Suprapubic skin (tissue), 4 donors: Measurements from ENCODE around the gene CLEC11A. TPM values are rescaled to one million over a fixed set of nuclear protein-coding genes. Genes with fewer than 3 reads are reported as not detected.
"Not testable (repeated sequence)": the region's sequence is repeated elsewhere in the genome, so short reads cannot be mapped to it uniquely, and the experiment has no call there.

Experiments used
- DNase-seq, 2 donors: peaks; one replicate each; pipeline ENCODE4 v3.0.0-alpha.2; 2019; ENCODE audit warnings: low spot score in 2 of 2
- H3K27ac ChIP-seq: fragments of 200-600 bp; sonication (generic); one replicate; pipeline ENCODE4 v1.5.1; 2019
- H3K27me3 ChIP-seq: fragments of 200-600 bp; sonication (generic); one replicate; pipeline ENCODE4 v1.5.1; 2019
- H3K36me3 ChIP-seq: fragments of 200-600 bp; sonication (generic); one replicate; pipeline ENCODE4 v1.5.1; 2019
- H3K4me1 ChIP-seq: fragments of 200-600 bp; sonication (generic); one replicate; pipeline ENCODE4 v1.5.1; 2019
- H3K4me3 ChIP-seq: fragments of 200-600 bp; sonication (generic); one replicate; pipeline ENCODE4 v1.5.1; 2019; ENCODE audit warnings: mild to moderate bottlenecking
- H3K9me3 ChIP-seq: fragments of 200-600 bp; sonication (generic); one replicate; pipeline ENCODE4 v1.5.1; 2019
- EP300 ChIP-seq: sonication (generic); formaldehyde crosslinking; IDR thresholded peaks from one replicate; pipeline ENCODE4 v1.6.1; 2017; ENCODE audit warnings: antibody characterized with exemption
- POLR2A ChIP-seq, 2 donors: fragments of 450-650 bp; IDR thresholded peaks; one replicate each; pipeline ENCODE4 v1.6.1; 2017; ENCODE audit warnings: antibody characterized with exemption in 2 of 2, mild to moderate bottlenecking in 2 of 2, moderate library complexity in 2 of 2
- POLR2AphosphoS5 ChIP-seq, 3 donors: sonication (generic); formaldehyde crosslinking; IDR thresholded peaks; one replicate each; pipeline ENCODE4 v1.6.1; 2017; ENCODE audit warnings: antibody characterized with exemption in 3 of 3
- WGBS: methylation state at CpG from one replicate; pipeline ENCODE4 v1.1.5; 2018; 5-methylcytosine and 5-hydroxymethylcytosine counted together
- total RNA-seq, 4 donors: library from RNA; depleted of rRNA; stranded (reverse); fragments of >200 nt; gene quantifications; one replicate each; pipeline ENCODE4 v1.1.0, GENCODE V29; 2016
- TF ChIP-seq, protein P1 (sequence below), 2 donors: fragments of 200-600 bp in 1 of 2; fragments of 450-650 bp in 1 of 2; sonication (generic) in 1 of 2; IDR thresholded peaks; one replicate each; pipeline ENCODE4 v1.5.1; 2016 to 2019; ENCODE audit warnings: antibody characterized with exemption in 2 of 2, mild to moderate bottlenecking in 1 of 2, moderate library complexity in 1 of 2

CLEC11A gene
- total RNA-seq, 4 donors from 2014 or later, result 5.8 to 14.1 (median 7.7) TPM

DNA sequence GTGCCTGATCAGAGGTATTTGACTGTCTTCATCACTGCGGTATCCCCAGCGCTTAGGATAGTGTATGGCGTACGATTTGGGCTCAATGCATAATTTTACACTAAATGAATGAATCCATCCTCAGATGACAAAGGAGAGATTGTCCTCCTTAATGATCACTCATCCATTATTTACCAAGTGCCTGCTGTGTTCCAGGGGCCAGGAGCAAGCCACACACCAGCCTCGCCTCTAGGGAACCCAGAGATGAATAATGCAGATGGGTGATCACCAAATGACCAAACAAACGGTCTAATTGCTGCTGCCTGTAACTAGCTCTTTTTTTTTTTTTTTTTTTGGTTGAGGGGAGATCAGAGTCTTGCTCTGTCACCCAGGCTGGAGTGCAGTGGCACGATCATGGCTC, 41.2 kb downstream of the CLEC11A start:
- H3K27ac ChIP-seq, result no peak overlapping the region
- TF ChIP-seq, protein P1, sequence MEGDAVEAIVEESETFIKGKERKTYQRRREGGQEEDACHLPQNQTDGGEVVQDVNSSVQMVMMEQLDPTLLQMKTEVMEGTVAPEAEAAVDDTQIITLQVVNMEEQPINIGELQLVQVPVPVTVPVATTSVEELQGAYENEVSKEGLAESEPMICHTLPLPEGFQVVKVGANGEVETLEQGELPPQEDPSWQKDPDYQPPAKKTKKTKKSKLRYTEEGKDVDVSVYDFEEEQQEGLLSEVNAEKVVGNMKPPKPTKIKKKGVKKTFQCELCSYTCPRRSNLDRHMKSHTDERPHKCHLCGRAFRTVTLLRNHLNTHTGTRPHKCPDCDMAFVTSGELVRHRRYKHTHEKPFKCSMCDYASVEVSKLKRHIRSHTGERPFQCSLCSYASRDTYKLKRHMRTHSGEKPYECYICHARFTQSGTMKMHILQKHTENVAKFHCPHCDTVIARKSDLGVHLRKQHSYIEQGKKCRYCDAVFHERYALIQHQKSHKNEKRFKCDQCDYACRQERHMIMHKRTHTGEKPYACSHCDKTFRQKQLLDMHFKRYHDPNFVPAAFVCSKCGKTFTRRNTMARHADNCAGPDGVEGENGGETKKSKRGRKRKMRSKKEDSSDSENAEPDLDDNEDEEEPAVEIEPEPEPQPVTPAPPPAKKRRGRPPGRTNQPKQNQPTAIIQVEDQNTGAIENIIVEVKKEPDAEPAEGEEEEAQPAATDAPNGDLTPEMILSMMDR (IDR thresholded peaks at IDR 0.05), result no peak
- TF ChIP-seq POLR2AphosphoS5 (IDR thresholded peaks at IDR 0.05) (no peak), EP300 (no peak), POLR2A (IDR thresholded peaks at IDR 0.05) (no peak)
- no peaks in the 10 kb centered on the region for H3K4me1 ChIP-seq
- H3K4me3 ChIP-seq, result no peak overlapping the region
- peaks cover 38% of the 10 kb centered on the region for H3K27me3 ChIP-seq
- no peaks in the 10 kb centered on the region for H3K9me3 ChIP-seq
- H3K36me3 ChIP-seq, result no peaks in the 10 kb centered on the region
- 78% methylated on average over 7 of the region's 7 CpGs for WGBS
- DNase-seq, result no peak

GRCh38 chr19:50766746-50767145, 43.6 kb downstream of the CLEC11A start:
- not testable (repeated sequence) for H3K4me3 ChIP-seq, DNase-seq, H3K36me3 ChIP-seq, H3K27ac ChIP-seq, H3K4me1 ChIP-seq, H3K9me3 ChIP-seq
- peaks cover 57% of the 10 kb centered on the region for H3K27me3 ChIP-seq
- 71% methylated on average over 12 of the region's 12 CpGs for WGBS

- 39% methylated on average over 5 of the region's 5 CpGs for WGBS
- H3K36me3 ChIP-seq, DNase-seq, H3K27ac ChIP-seq, H3K4me1 ChIP-seq, H3K9me3 ChIP-seq, H3K4me3 ChIP-seq: not testable (repeated sequence)
- H3K27me3 ChIP-seq, result peaks cover 61% of the 10 kb centered on the region
These were observed 44.1 kb downstream of the CLEC11A start for GRCh38 chr19:50767263-50767662.

DNA sequence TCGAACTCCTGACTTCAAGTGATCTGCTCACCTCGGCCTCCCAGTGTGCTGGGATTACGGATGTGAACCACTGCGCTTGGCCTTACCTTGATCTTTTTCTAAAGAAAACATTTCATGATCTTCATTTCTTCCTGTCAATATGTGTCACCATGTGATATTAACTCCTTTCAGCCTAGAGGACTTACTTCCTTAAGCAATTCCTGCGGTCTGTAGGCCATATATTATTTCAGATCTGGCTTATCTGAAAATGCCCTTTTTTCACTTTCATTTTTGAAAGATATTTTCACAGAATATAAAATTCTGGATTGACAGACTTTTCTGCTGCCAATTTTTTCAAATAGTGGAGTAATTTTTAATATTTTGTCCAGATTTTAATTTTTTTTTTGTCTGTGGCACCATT, 45.1 kb downstream of the CLEC11A start:
- Histone ChIP-seq H3K4me1 (no peaks in the 10 kb centered on the region), H3K4me3 (no peak overlapping the region), H3K27me3 (peaks cover 63% of the 10 kb centered on the region), H3K27ac (no peak overlapping the region), H3K9me3 (no peaks in the 10 kb centered on the region), H3K36me3 (no peaks in the 10 kb centered on the region)
- DNase-seq, result no peak
- WGBS, result 63% methylated on average over 5 of the region's 5 CpGs
- TF ChIP-seq POLR2AphosphoS5 (IDR thresholded peaks at IDR 0.05) (no peak), POLR2A (IDR thresholded peaks at IDR 0.05) (no peak), EP300 (no peak)
- TF ChIP-seq, protein P1 (IDR thresholded peaks at IDR 0.05), result no peak

DNA sequence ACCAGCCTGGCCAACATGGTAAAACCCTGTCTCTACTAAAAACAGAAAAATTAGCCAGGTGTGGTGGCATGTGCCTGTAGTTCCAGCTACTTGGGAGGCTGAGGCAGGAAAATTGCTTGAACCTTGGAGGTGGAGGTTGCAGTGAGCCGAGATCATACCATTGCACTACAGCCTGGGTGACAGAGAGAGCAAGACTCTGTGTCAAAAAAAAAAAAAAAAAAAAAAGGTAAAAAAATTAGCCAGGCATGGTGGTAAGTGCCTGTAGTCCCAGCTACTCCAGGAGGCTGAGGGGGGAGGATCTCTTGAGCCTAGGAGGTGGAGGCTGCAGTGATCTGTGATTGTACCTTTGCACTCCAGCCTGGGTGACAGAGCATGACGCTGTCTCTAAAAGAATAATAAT, 47.0 kb downstream of the CLEC11A start, which contains the start of gene GPR32:
TSS of gene GPR32 (plus strand) at position 301 of the 400 bp plus-strand sequence. CDS start 137 bp downstream, outside the sequence.
- H3K4me1 ChIP-seq, H3K9me3 ChIP-seq, H3K27ac ChIP-seq, H3K36me3 ChIP-seq, H3K4me3 ChIP-seq, DNase-seq: not testable (repeated sequence)
- H3K27me3 ChIP-seq, result peaks cover 73% of the 10 kb centered on the region
- 94% methylated on average over 2 of the region's 2 CpGs for WGBS

- WGBS, result 85% methylated on average over 12 of the region's 13 CpGs
- TF ChIP-seq EP300 (no peak), POLR2A (IDR thresholded peaks at IDR 0.05) (no peak), POLR2AphosphoS5 (IDR thresholded peaks at IDR 0.05) (no peak)
- TF ChIP-seq, protein P1 (IDR thresholded peaks at IDR 0.05), result no peak
- no peak for DNase-seq
These were observed 47.7 kb downstream of the CLEC11A start for GRCh38 chr19:50770888-50771287.

GRCh38 chr19:50772476-50772875, 49.3 kb downstream of the CLEC11A start:
- Histone ChIP-seq H3K4me1 (no peaks in the 10 kb centered on the region), H3K27me3 (peaks cover 84% of the 10 kb centered on the region), H3K4me3 (no peak overlapping the region), H3K27ac (no peak overlapping the region), H3K36me3 (no peaks in the 10 kb centered on the region), H3K9me3 (no peaks in the 10 kb centered on the region)
- TF ChIP-seq POLR2AphosphoS5 (IDR thresholded peaks at IDR 0.05), result no peak
- TF ChIP-seq POLR2A (IDR thresholded peaks at IDR 0.05), result no peak
- no peak for TF ChIP-seq EP300
- TF ChIP-seq, protein P1 (IDR thresholded peaks at IDR 0.05), result no peak
- no peak for DNase-seq
- 67% methylated on average over 2 of the region's 2 CpGs for WGBS

More at GRCh38 chr19:50770888-50771287, 47.7 kb downstream of the CLEC11A start:
- peaks cover 79% of the 10 kb centered on the region for H3K27me3 ChIP-seq
- H3K4me1 ChIP-seq, result no peaks in the 10 kb centered on the region
- H3K4me3 ChIP-seq, result no peak overlapping the region
- H3K36me3 ChIP-seq, result no peaks in the 10 kb centered on the region
- no peaks in the 10 kb centered on the region for H3K9me3 ChIP-seq
- H3K27ac ChIP-seq, result no peak overlapping the region

- not testable (repeated sequence) for DNase-seq, H3K4me3 ChIP-seq, H3K9me3 ChIP-seq, H3K27ac ChIP-seq, H3K36me3 ChIP-seq, H3K4me1 ChIP-seq
- peaks cover 85% of the 10 kb centered on the region for H3K27me3 ChIP-seq
- 89% methylated on average over 2 of the region's 3 CpGs for WGBS
These were observed 49.7 kb downstream of the CLEC11A start for GRCh38 chr19:50772912-50773311.

- not testable (repeated sequence) for H3K36me3 ChIP-seq, DNase-seq, H3K9me3 ChIP-seq, H3K27ac ChIP-seq, H3K4me3 ChIP-seq, H3K4me1 ChIP-seq
- WGBS, result 59% methylated on average over 6 of the region's 7 CpGs
- peaks cover 90% of the 10 kb centered on the region for H3K27me3 ChIP-seq
These were observed 50.3 kb downstream of the CLEC11A start for GRCh38 chr19:50773454-50773853.
